NCI-H2029 treated with DMSO at 0.1 percent for 48 hours (cell line): ENCODE results near the gene PDRG1.

Experiments
- DNase-seq: peaks from one replicate; lab custom pipeline; 2025; lab: John Stamatoyannopoulos, UW

PDRG1 gene

DNA sequence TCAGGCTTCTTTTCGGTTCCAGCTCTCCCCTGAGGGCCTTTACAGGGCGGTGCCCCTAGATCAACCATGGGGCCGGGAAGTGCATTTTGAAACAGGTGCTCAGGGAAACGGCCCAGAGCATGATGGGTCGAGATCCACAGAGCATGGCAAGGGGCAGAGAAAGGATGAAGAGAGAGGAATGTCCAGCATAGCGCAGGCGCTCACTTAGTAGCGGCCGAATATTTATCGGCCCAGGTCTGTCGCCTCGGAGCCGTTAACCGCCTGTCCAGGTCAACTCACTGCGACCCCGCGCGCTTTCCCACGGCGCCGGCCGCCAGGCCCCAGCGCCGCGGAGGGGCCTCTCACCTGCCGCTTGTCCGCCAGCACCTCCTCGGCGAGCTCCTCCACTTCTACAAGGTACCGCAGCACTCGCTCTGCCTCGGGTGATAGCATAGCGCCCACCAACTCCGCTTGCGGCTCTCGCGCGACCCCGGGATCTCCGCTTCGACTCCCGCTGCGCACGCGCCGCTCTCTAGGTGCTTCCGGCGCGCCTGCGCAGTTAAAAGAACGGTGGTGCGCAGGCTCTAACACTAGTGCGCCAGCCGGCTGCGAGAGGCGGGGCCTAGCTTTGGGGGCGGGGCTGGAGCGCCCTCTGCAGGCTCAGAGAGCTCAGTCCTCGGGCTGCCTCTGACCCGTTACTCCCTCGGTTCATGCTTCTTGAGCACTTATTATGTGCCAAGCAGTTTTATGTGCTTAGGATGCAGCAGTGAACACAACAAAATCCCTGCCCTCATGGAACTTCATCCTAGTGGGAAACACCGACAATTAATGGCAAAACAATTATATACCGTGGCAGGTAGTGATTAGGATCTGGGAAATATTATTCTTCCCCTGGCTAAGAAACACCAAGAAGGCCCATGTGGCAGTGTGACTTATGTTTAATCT lies at the start of gene PDRG1:
PDRG1 (minus strand) TSS at position 517 of the 924 bp plus-strand sequence; CDS start at position 432, 85 bp downstream.
- peak; percentile 92 for DNase-seq

GRCh38 chr20:31998246-31998645 lies 46.4 kb upstream of the PDRG1 start:
- no peak for DNase-seq

DNA sequence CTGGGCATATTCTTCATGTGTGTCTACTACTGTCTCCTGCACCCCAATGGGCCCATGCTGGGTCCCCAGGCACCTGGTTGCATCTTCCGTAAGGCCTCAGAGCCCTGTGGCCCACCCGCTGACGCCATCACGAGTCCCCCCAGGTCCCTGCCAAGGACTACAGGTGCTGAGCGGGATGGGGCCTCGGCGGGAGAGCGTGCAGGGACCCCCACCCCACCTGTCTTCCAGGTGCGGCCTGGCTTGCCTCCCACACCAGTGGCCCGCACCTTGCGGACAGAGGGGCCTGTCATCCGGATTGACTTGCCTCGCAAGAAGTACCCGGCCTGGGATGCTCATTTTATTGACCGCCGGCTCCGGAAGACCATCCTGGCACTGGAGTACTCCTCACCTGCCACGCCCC lies 45.1 kb upstream of the PDRG1 start:
- no peak for DNase-seq

- no peak for DNase-seq
Measured at GRCh38 chr20:31992086-31992485, 40.2 kb upstream of the PDRG1 start.

- DNase-seq, result no peak
Measured at GRCh38 chr20:31991339-31991705, 39.5 kb upstream of the PDRG1 start.

DNA sequence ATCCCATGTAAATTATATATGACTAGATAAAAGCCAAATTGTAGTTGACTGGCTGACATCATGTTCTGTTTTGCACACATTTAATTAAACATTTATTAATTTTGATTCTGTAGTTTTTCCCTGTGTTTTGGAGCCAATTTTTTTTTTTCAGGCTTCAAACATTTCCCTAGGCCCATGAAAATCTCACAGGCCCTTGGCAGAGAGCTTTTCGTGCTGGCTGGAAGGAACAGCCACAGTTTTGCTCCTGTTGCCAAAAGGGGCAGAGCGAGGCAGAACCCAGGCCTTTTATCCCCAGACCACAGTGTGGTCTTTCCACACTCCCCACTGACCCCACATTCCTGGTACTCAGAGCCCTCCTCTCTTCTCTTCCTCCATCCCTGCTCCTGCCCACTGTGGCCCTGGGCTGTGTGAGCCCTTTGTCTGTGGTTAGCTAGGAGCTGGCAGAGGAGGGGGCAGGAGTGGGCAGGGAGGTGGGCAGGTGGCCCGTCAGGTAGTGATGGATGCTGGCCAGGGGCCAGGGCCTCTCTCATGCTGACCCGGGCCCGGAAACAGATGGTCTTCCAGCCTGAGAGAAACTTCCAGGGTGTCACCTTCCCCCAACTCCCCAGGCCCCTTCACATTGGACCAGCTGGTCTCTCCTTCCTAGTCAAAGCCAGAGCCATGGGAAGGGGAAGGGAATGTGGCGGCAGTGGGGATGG lies 38.9 kb upstream of the PDRG1 start:
- no peak for DNase-seq

- DNase-seq, result no peak
Measured at GRCh38 chr20:31989030-31989645, 37.3 kb upstream of the PDRG1 start.

GRCh38 chr20:31988430-31989015 lies 36.7 kb upstream of the PDRG1 start:
- DNase-seq, result no peak

- DNase-seq, result no peak
Measured at GRCh38 chr20:31987744-31988143, 35.9 kb upstream of the PDRG1 start.

DNA sequence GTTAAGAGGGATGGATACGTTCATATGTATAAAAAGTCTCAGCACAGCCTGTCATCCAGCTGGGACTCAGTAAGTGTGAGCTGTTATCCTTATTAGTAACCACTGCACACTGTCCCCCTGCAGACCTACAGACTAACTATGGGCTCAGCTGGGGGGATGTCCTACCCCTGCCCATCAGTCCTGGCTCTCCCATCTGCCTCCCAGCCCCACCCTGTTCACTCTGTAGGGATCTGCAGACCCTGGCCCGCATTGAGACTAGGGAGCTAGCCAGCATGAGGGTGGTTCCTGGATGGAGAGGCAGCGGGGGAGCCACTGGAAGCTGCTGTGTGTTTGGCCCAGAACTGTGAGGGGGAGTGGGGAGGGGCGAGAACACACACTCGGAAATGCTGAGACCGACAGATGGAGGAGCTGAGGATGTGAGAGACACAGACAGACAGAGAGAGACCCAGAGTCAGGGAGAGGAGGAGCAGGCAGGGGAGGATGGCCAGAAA lies 33.2 kb upstream of the PDRG1 start:
- no peak for DNase-seq

DNA sequence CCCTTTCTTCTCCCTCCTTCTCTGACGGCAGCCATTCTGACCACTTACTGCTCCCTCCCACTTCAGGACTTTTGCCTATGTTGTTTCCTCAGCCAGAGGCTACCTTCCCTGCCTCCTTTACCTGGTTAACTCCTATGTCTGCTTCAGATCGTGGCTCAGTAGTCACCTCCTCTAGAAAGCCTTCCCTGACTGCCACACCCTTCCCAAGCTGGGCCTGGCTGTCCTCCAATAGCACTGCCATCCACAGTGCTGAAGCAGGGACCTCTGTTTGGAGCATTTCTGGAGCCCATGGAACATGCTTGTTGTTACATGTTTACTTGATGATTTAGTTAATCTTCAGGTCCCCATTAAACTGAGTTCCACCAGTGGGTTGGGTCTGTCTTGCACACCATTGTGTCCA lies 29.9 kb upstream of the PDRG1 start:
- DNase-seq, result no peak

DNA sequence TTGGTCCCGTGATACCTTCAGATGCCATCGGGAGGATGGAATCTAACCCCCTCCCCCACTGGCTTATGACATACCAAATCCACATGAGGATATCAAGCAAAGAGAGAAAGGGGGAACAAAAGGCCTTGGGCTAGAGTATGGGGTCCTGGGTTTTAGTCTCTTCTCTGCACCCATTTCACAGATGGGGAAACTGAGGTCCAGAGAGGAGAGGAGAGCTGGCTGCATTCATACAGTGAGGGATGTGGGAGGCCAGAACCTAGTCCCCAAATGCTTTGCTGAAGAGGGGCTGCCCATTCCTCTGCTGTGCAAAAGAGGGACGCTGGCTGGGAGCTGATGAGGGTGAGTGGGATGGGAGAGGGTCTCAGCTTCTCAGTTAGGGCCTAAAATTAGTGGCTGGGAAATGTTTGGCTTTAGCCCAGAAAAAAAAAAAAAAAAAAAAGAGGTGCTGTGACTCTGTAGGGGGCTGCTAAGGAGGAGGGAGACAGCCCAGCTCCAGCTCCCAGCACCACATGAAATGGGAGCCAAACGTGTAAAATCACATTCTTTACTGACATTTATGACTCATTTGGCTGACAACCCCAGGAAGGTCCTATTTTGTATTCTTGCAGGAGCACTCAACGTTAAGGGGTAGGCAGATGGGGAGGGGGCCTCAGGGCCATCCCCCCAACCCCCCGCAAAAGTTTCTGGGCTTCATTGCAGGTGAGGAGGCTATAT lies 28.0 kb upstream of the PDRG1 start:
- no peak for DNase-seq

GRCh38 chr20:31977080-31977479 lies 25.2 kb upstream of the PDRG1 start:
- DNase-seq, result no peak

DNA sequence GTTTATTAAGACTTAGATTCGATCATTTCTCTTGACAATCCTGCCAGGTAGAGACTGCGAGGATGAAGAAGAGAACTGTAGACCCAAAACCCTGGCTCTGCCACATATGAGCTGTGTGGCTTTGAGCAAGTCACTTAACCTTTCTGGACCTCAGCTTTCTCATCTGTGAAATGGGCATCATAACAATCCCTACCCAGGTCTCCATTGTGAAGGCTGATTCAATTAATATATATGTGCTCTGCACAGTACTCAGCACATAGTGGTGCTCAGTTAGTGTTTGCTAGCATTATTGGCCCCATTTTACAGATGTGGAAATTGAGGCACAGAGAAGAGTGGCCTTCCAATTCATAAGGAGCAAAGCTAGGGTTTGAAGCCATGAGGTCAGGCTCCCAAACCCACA lies 24.0 kb upstream of the PDRG1 start:
- no peak for DNase-seq

DNA sequence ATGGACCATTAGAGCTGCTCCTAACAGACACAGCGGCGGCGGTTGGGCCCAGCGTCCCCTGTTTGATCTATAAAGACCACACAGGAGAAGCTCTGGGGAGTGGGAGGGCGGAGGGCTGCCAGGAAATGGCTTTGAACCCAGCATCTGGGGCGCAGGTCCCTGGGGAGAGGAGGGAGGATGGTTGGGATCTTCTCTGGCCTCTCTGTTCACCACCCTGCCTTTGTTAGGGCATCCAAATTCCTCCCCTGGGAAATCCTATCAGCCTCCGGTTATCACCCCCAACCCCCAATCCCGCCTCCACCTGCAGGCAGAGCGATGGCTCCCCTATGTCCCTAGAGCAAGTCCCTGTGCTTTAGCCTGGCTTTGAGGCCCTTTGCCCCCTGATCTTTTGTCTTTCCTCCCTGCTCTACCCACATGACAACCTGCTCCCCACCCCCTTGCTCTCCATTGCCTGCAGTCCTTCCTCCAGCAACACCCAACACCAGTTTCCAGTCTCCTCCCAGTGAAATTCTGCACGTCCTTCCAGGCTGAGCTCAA lies 23.2 kb upstream of the PDRG1 start:
- DNase-seq, result no peak

GRCh38 chr20:31974296-31974695 lies 22.4 kb upstream of the PDRG1 start:
- no peak for DNase-seq

DNA sequence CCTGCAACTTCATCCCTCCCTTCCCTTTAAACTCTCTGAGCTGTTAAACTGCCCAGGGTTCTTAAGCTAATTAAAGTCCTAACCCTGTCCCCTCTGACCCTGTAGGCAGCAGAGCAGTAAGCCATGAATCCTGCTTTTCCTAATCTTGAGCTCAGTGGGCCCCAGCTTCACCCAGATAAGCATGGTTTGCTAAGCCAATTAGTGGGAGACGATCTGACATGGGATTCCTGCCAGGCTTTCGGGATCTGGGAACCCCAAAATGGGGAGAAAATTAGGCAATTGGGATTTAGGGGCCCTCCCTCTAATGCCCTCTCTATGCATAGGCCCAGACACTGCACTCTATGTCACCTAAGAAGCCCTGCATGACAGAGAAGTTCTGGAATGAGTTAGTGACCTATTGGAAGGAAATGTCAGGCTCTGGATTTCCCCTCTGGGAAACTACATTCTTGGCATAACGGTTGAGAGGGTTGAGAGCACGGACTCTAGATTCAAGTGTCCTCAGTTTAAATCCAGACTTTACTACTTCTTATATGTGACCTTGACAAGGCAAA lies 20.7 kb upstream of the PDRG1 start:
- DNase-seq, result no peak

- no peak for DNase-seq
Measured at GRCh38 chr20:31969991-31970390, 18.1 kb upstream of the PDRG1 start.

DNA sequence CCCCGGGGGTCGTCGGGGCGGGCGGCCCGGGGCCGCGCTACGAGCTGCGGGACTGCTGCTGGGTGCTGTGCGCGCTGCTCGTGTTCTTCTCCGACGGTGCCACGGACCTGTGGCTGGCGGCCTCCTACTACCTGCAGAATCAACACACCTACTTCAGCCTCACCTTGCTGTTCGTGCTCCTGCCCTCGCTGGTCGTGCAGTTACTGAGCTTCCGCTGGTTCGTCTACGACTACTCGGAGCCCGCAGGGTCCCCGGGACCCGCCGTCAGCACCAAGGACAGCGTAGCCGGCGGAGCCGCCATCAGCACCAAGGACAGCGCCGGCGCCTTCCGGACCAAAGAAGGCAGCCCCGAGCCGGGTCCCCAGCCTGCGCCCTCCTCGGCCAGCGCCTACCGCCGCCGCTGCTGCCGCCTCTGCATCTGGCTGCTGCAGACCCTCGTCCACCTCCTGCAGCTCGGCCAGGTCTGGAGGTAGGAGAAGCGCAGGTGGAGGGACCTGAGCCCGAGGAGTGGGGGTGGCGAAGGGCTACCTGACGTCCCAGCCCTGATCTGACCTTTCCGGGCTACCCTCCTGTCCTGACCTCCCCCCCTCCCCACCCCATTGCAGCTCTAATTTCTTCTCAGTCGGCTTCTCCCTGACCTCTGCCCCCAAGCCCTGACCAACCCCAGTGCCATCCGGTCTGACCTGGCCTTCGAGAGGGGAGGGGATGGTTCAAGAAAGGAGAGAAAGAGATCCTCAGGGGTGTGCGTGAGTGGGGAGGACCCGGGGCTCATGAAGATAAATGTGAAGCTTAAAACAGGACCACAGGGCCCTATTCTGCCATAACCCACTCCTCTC lies 16.7 kb upstream of the PDRG1 start:
- DNase-seq, result no peak

GRCh38 chr20:31967830-31968249 lies 16.0 kb upstream of the PDRG1 start, which contains the start of gene XKR7:
XKR7 (plus strand) TSS chr20:31968151; CDS start chr20:31968176, 25 bp downstream.
- peak; percentile 43 for DNase-seq
